ENCODE measurements around the gene NEFH. TPM values are rescaled to one million over a fixed set of nuclear protein-coding genes. Genes with fewer than 3 reads are reported as not detected.

The NEFH gene
- total and polyA plus RNA-seq, 2 donors (not counting 3 experiments of a cell fraction or from before 2014, with no cell fraction given) = 0.09 to 0.59 TPM

GRCh38 chr22:29485448-29485847 is 5.4 kb downstream of the NEFH start:
- H3K27ac ChIP-seq (ENCODE audit: insufficient read depth, low read depth, low read length) = no peak overlapping the region
- no peaks in the 10 kb centered on the region for H3K36me3 ChIP-seq (ENCODE audit: control insufficient read depth in 2 of 2, extremely low read depth in 1 of 2, insufficient read depth in 2 of 2, low read length in 2 of 2)
- H3K9me3 ChIP-seq (replicated peaks; ENCODE audit: control insufficient read depth, insufficient read depth, low read length) = no peaks in the 10 kb centered on the region
- peaks cover 5% of the 10 kb centered on the region for H3K4me1 ChIP-seq (ENCODE audit: control insufficient read depth, extremely low read depth, insufficient read depth, low read length)
- no TSS peak for BruUV-seq (replicated peaks)
- ChIA-PET CTCF (interaction anchor here (0.9 to 2.4 kb wide), 2 partner anchors 14 to 16 kb away, joined by 3 to 10 read pairs; no protein-coding TSS in a partner anchor), POLR2A (no interaction called here)
- H3K4me3 ChIP-seq (replicated peaks in 1 of 3; ENCODE audit: insufficient read depth in 1 of 3, low read depth in 1 of 3, low read length in 3 of 3) = no peak overlapping the region
- no peak overlapping the region for H3K4me2 ChIP-seq (ENCODE audit: insufficient read depth, low read length)
- FAIRE-seq (no peak), DNase-seq (ENCODE audit: low read depth, low spot score) (no peak)
- no peaks in the 10 kb centered on the region for H3K9me1 ChIP-seq (replicated peaks; ENCODE audit: control insufficient read depth, extremely low read depth, insufficient read depth, low read length)
- no peaks in the 10 kb centered on the region for H3K79me2 ChIP-seq (ENCODE audit: control insufficient read depth, insufficient read depth, low read length)
- intact Hi-C loops (cut with micrococcal nuclease) = no loop called here
- H3K27me3 ChIP-seq (ENCODE audit: control insufficient read depth in 2 of 2, insufficient read depth in 2 of 2, low read length in 2 of 2) = peaks cover 13 to 16% of the 10 kb centered on the region in 2 experiments
- TF ChIP-seq JUN (IDR thresholded peaks at IDR 0.05; ENCODE audit: borderline replicate concordance, insufficient read depth, insufficient read length, low read depth) = no peak
- no peak overlapping the region for H2AFZ ChIP-seq (ENCODE audit: low read depth, low read length)
- H4K20me1 ChIP-seq (replicated peaks; ENCODE audit: control insufficient read depth, extremely low read depth, insufficient read depth, low read length) = no peaks in the 10 kb centered on the region
- no peak overlapping the region for H3K9ac ChIP-seq (replicated peaks; ENCODE audit: extremely low read depth, insufficient read depth, low read length)
- dilution Hi-C loops (cut with MboI; ENCODE audit: extremely low pct_ligation_motif_present, low sequenced_read_pairs) = no loop called here

- no peak for DNase-seq (ENCODE audit: low read depth, low spot score)
- intact Hi-C loops (cut with micrococcal nuclease) (no loop called here), dilution Hi-C loops (cut with MboI; ENCODE audit: extremely low pct_ligation_motif_present, low sequenced_read_pairs) (no loop called here)
- TF ChIP-seq EZH2 (IDR thresholded peaks at IDR 0.05; ENCODE audit: borderline replicate concordance, low read depth, low read length, severe bottlenecking) = no peak
- no peak for TF ChIP-seq GATA2 (IDR thresholded peaks at IDR 0.05; ENCODE audit: insufficient read depth, insufficient read length, low read depth, low read length)
- TF ChIP-seq MAX (IDR thresholded peaks at IDR 0.05; ENCODE audit: insufficient read depth, insufficient read length) = no peak
- TF ChIP-seq MYC (IDR thresholded peaks at IDR 0.05; ENCODE audit: low read depth, low read length) = no peak
- TF ChIP-seq POLR2A (IDR thresholded peaks at IDR 0.05; ENCODE audit: low read depth, low read length) = no peak
- TF ChIP-seq POLR2AphosphoS5 (IDR thresholded peaks at IDR 0.05; ENCODE audit: insufficient read depth, low read depth, low read length) = no peak
- no peak for TF ChIP-seq CTCF (IDR thresholded peaks at IDR 0.05; ENCODE audit: extremely low read depth in 1 of 2, insufficient read depth in 1 of 2, low read depth in 1 of 2, low read length in 2 of 2)
- TF ChIP-seq FOS (IDR thresholded peaks at IDR 0.05; ENCODE audit: borderline replicate concordance, insufficient read depth, low read length) = no peak
- no peak for TF ChIP-seq JUN (IDR thresholded peaks at IDR 0.05; ENCODE audit: borderline replicate concordance, insufficient read depth, insufficient read length, low read depth)
- ChIA-PET CTCF (interaction anchor here (1.1 to 1.9 kb wide), 2 partner anchors 10 to 18 kb away, joined by 4 read pairs; no protein-coding TSS in a partner anchor), POLR2A (no interaction called here)
- H3K27ac ChIP-seq (ENCODE audit: insufficient read depth, low read depth, low read length) = no peak overlapping the region
- H3K4me1 ChIP-seq (ENCODE audit: control insufficient read depth, extremely low read depth, insufficient read depth, low read length) = no peaks in the 10 kb centered on the region
- no peaks in the 10 kb centered on the region for H3K9me1 ChIP-seq (replicated peaks; ENCODE audit: control insufficient read depth, extremely low read depth, insufficient read depth, low read length)
- H3K27me3 ChIP-seq (ENCODE audit: control insufficient read depth in 2 of 2, insufficient read depth in 2 of 2, low read length in 2 of 2) = no peaks in the 10 kb centered on the region
- H3K9ac ChIP-seq (replicated peaks; ENCODE audit: extremely low read depth, insufficient read depth, low read length) = no peak overlapping the region
- H3K9me3 ChIP-seq (replicated peaks; ENCODE audit: control insufficient read depth, insufficient read depth, low read length) = no peaks in the 10 kb centered on the region
- H4K20me1 ChIP-seq (replicated peaks; ENCODE audit: control insufficient read depth, extremely low read depth, insufficient read depth, low read length) = no peaks in the 10 kb centered on the region
- H2AFZ ChIP-seq (ENCODE audit: low read depth, low read length) = no peak overlapping the region
- H3K4me2 ChIP-seq (ENCODE audit: insufficient read depth, low read length) = no peak overlapping the region
- no peaks in the 10 kb centered on the region for H3K79me2 ChIP-seq (ENCODE audit: control insufficient read depth, insufficient read depth, low read length)
- no peak for FAIRE-seq
- no TSS peak for BruUV-seq (replicated peaks)
- no peaks in the 10 kb centered on the region for H3K36me3 ChIP-seq (ENCODE audit: control insufficient read depth in 2 of 2, extremely low read depth in 1 of 2, insufficient read depth in 2 of 2, low read length in 2 of 2)
- H3K4me3 ChIP-seq (replicated peaks in 1 of 3; ENCODE audit: insufficient read depth in 1 of 3, low read depth in 1 of 3, low read length in 3 of 3) = no peak overlapping the region
These were observed 7.5 kb downstream of the NEFH start for GRCh38 chr22:29487426-29487986.
